Right renal pelvis (tissue), 4 donors: Measurements from ENCODE around the gene BRCA2. TPM values are rescaled to one million over a fixed set of nuclear protein-coding genes. Genes with fewer than 3 reads are reported as not detected.
"Not testable (repeated sequence)": the region's sequence is repeated elsewhere in the genome, so short reads cannot be mapped to it uniquely, and the experiment has no call there.

Experiments
- DNase-seq, 4 donors: peaks; one replicate each; pipeline ENCODE4 v3.0.0-alpha.2; 2013; ENCODE audit warnings: low read depth in 4 of 4, low spot score in 3 of 4, missing footprints in 1 of 4
- polyA plus RNA-seq, 4 donors: library from polyadenylated mRNA; unstranded; fragments of 120-200 nt; gene quantifications; one replicate each; pipeline ENCODE4 v1.2.1, GENCODE V29; 2013; ENCODE audit not compliant: insufficient read length in 4 of 4

BRCA2 gene
- polyA plus RNA-seq, 4 donors: 5.9 to 7.4 (median 6.2) TPM

DNA sequence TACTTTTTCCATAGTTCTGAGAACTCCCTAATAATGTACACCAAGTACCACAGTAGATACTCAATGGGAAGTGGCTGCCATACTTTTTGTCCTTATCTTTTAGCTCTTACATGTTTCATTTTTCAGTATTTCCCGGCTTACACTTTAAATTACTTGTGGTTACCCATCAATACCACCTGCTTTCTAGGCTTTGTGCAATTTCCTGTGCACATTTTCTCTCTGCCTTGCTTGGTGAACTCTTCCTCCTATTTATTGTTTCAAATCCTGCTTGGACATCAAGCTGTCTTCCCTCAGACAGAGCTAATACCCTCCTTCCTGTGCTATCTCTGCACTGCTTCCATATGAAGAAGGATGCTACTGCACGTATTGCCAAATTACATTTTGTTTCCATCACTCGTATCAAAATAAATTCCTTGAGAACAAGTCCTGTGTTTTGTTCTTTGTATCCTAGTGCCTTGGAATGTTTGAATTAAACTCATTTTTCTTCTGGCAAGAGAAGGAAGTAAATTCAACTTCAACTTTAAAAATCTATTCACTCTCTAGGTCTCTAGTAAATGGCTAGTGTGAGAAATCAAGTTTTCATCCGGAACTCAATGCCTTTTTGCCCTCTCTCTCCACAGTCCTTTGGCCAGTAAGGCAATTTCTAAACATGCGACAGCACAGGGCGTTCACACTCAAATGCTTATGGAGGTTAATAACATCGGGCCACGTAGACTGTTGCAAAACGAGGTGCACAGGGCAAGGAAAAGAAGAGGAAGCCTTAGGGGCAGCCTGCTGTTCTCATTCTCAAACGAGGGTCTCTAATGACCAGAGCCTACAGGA is 5.8 kb upstream of the BRCA2 start:
- DNase-seq: no peak

DNA sequence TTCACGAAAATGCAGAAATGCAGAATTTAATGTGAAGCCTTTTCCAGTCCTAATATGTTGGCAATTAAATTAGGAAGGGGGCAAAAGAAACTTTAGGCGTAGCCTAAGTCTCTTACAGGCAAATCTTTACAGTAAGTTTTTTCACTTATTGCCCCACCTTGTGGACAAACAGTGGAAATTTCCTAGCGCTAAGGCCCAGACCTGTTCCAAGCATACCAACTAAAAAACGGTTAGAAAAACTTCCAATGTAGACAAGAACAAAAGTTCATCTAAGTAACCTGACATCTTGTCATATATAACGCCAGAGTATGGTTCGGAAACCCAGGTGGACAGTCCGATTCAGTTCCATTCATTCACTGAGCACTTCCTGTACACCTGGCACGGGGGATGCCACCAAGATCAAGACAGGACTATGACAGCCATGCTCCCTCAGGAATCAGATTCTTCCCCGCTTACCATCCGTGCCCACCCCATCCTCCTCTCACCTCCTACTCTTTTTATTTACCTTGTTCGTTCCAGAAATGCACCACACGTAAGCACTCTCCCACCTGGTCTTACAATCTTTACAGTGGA is 5.1 kb upstream of the BRCA2 start:
- peak in 3 of 4 donors; percentile 37 to 47 (median 45) for DNase-seq

DNA sequence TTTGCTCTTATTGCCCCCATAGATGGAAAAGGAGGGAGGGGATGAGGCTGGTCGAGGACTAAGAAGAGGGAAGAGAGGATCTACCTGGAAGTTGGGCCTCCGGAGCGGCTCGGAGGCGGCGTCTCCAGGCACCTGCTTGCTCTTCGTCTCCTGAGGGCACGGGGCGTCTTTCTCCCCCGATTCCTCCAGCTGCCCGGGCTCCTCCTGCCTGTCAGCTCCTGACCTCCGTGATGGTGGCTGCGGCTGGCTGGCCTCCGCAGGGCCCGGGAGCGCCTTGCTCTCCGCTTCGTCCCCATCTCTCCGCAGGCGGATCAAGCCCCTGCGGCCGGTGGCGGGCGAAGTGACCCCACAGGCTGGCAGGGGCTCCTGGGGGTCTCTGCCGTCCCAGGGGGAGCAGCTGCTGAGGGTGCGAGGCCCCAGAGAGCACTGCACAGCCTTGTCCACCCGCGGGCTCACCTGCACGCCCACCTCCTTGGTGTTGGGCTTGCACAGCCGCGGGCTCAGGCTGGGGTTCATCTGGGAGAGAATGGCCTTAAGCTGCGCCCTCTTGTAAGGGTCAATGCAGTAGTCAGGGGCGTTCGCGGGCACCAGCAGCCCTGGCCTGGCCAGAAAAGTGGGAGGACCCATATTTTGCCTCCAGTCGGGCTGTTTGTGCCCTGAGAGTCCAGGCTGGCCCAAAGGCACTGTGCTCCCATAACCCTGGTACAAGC is 4.0 kb upstream of the BRCA2 start:
- DNase-seq: no peak

DNA sequence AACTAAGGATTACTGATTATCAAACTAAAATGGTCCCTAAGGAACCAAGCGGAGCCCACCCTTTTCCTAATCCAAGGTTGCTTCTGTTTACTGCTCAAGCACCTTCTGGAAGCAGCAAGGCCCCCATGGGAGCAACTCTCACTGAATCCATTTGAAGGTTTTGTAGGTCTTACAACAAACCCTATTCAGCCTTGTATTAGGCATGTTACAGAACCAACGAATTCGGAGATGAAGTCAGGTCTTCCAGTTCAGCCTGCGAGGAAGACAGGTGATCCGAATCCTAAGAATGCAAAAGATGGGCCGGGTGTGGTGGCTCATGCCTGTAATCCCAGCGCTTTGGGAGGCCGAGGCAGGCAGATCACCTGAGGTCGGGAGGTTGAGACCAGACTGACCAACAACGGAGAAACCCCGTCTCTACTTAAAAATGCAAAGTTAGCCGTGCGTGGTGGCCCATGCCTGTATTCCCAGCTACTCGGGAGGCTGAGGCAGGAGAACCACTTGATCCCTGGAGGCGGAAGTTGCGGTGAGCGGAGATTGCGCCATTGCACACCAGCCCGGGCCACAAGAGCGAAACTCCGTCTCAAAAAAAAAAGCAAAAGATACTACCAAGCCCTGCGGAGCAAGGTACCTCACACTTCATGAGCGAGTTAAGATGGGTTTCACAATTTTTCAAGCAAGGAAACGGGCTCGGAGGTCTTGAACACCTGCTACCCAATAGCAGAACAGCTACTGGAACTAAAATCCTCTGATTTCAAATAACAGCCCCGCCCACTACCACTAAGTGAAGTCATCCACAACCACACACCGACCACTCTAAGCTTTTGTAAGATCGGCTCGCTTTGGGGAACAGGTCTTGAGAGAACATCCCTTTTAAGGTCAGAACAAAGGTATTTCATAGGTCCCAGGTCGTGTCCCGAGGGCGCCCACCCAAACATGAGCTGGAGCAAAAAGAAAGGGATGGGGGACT is 754 bp upstream of the BRCA2 start:
- DNase-seq: peak in 2 of 4 donors; percentile 40 to 49

DNA sequence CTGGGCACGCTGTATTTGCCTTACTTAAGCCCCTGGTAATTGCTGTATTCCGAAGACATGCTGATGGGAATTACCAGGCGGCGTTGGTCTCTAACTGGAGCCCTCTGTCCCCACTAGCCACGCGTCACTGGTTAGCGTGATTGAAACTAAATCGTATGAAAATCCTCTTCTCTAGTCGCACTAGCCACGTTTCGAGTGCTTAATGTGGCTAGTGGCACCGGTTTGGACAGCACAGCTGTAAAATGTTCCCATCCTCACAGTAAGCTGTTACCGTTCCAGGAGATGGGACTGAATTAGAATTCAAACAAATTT is 676 bp downstream of the BRCA2 start:
- DNase-seq: peak in 1 of 4 donors; percentile 26

DNA sequence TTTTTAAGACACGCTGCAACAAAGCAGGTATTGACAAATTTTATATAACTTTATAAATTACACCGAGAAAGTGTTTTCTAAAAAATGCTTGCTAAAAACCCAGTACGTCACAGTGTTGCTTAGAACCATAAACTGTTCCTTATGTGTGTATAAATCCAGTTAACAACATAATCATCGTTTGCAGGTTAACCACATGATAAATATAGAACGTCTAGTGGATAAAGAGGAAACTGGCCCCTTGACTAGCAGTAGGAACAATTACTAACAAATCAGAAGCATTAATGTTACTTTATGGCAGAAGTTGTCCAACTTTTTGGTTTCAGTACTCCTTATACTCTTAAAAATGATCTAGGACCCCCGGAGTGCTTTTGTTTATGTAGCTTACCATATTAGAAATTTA is 1.2 kb downstream of the BRCA2 start:
- DNase-seq: no peak

DNA sequence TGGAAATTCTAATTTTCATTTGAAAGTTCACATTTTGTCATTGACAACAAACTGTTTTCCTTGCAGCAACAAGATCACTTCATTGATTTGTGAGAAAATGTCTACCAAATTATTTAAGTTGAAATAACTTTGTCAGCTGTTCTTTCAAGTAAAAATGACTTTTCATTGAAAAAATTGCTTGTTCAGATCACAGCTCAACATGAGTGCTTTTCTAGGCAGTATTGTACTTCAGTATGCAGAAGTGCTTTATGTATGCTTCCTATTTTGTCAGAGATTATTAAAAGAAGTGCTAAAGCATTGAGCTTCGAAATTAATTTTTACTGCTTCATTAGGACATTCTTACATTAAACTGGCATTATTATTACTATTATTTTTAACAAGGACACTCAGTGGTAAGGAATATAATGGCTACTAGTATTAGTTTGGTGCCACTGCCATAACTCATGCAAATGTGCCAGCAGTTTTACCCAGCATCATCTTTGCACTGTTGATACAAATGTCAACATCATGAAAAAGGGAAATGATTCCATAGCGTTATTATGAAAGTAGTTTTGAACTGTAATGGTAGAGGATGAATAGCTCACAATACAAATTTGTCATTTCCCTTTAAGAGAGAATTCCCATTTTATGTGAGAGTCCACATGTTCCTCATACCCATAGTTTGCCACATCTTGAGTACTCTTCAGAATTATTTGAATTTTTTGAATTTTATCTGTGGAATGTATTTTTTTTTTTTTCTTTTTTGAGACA is 2.6 kb downstream of the BRCA2 start:
- DNase-seq: no peak

DNA sequence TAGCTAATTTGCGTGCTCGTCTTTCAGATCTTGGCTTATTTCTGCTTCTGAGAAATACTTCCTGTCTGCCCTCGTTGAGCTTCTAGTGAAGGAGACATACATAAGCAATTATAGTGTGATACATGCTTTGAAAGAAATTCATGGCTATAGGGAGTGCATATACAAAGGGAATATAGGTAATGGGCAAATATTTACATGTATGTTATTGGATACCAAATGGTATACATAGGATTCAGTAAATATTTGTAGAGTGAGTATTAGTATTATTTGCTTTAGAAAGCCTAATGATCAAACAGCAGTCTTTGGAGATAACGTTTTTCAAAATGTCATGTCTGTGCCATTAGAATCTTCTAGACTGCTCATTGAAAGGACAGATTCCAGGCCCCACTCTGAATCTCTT is 5.2 kb downstream of the BRCA2 start:
- no peak for DNase-seq

DNA sequence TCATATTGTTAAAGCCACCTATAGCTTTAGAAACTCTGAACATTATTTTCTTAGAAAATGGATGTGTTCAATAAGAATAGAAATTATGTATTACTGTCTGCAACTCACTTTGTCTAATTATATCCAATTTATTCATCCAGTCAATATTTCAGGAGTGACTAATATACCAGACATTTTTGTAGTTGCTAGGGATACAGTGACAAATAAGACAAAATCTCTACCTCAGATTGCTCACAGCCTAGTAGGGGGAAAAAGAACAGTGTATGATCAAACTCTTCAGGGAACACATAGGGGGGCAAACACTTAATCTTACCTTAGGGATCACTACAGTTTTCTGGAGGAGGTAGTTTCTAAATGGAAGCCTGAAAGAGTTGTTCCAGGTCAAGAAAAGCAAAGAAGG is 8.6 kb downstream of the BRCA2 start:
- no peak for DNase-seq

DNA sequence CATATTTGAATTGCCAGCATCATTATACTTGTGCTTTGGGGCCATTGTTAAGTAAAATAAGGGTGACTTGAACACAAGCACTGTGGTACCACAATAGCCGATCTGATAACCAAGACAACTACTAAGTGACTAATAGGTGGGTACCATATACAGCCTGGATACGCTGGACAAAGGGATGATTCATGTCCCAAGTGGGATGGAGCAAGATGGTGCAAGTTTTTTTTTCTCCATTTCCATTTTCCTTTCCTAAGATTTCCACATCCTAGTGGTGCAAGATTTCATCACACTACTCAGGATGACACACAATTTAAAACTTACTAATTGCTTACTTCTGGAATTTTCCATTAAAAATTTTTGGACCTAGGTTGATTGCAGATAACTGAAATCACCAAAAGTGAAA is 15.1 kb downstream of the BRCA2 start:
- no peak for DNase-seq

DNA sequence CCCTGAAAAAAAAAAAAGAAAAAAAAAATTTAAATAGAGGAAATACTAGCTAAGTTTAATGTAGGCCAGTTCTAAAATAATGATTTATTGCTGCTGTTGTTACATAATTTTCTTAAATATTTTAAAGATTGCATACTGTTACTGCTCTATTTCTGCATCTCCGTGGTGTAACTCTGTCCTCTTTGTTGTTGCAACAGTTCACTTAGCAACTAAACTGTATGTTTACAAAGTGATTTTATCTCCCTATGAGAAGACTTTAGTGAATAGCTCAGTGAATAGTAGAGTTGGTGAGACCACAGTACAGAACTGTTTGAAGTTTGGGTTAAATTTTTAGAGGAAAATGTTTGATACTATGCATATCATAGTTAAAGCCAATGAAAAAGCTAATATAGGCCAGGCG is 19.4 kb downstream of the BRCA2 start:
- no peak for DNase-seq

DNA sequence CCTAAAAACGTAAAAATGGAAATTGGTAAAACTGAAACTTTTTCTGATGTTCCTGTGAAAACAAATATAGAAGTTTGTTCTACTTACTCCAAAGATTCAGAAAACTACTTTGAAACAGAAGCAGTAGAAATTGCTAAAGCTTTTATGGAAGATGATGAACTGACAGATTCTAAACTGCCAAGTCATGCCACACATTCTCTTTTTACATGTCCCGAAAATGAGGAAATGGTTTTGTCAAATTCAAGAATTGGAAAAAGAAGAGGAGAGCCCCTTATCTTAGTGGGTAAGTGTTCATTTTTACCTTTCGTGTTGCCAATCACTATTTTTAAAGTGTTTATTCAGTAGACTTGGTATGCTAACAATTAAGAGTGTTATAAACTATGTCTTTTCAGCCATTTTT is 25.6 kb downstream of the BRCA2 start:
- DNase-seq: no peak

DNA sequence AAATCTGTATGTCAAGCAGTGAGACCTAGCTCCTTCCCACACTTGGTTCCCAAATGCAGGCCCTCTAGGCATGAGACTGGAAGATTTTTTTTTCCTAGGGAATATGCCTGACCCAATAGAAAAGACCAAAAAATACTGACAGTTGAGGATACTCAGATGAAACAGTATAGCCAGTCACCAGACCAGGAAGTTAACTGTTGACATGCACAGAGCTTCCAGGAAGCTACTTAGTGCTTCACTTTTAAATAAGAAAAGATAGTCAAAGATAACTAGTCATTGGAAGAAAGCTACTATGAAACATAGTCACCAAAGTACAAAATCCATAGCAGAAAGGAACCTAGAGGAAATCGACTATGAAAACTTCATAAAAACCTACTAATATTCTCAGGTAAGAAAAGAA is 32.3 kb downstream of the BRCA2 start:
- no peak for DNase-seq

DNA sequence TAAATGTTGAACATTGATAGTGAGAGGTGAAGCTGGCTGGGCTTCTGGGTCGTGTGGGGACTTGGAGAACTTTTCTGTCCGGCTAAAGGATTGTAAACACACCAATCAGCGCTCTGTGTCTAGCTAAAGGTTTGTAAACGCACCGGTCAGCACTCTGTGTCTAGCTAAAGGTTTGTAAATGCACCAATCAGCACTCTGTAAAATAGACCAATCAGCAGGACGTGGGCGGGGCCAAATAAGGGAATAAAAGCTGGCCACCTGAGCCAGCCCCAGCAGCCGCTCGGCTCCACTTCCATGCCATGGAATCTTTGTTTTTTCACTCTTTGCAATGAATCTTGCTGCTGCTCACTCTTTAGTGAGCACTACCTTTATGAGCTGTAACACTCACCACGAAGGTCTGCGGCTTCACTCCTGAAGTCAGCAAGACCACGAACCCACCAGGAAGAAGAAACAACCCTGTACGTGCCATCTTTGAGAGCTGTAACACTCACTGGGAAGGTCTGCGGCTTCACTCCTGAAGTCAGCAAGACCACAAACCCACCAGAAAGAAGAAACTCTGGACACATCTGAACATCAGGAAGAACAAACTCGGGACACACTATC is 35.6 kb downstream of the BRCA2 start:
- DNase-seq: not testable (repeated sequence)

DNA sequence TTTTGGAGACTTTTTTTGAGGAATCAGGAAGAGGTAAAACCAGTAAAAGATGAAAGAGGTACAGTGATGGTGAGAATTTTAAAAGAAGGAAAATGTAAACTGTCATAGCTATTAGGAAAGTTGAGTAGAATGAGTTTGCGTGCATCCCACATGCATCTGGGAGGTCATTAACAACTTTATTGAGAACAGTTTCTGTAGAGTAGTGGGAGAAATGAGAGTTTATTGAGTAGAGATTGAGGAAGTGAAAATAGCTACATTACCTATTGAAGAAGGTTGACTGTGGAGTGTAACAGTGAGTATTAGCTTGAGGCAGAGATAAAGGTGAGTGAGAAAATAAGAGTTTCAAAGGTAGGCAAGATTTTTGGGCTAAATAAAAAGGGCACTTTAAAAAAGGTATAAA is 38.7 kb downstream of the BRCA2 start:
- no peak for DNase-seq

DNA sequence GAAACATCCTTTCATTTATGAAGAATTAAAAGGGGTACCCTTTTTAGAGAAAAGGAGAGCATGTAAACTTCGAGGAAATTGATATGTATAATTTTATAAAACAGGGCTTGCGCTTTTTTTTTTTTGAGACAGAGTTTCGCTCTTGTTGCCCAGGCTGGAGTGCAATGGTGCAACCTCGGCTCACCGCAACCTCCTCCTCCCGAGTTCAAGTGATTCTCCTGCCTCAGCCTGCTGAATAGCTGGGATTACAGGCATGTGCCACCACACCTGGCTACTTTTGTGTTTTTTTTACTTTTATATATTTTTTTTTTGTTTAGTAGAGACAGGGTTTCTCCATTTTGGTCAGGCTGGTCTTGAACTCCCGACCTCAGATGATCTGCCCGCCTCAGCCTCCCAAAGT is 40.6 kb downstream of the BRCA2 start:
- not testable (repeated sequence) for DNase-seq

DNA sequence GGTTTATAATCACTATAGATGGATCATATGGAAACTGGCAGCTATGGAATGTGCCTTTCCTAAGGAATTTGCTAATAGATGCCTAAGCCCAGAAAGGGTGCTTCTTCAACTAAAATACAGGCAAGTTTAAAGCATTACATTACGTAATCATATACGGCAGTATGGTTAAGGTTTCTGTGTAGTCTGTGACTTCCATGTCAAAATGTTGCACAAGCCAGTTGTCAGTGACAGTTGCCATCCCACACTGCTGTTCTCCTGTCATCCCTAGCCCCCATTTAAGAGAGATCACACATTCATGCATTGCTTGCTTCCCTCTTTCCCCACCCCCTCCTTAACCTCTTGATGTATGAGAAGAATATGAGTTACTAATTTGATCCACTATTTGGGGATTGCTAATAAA is 47.3 kb downstream of the BRCA2 start:
- no peak for DNase-seq

DNA sequence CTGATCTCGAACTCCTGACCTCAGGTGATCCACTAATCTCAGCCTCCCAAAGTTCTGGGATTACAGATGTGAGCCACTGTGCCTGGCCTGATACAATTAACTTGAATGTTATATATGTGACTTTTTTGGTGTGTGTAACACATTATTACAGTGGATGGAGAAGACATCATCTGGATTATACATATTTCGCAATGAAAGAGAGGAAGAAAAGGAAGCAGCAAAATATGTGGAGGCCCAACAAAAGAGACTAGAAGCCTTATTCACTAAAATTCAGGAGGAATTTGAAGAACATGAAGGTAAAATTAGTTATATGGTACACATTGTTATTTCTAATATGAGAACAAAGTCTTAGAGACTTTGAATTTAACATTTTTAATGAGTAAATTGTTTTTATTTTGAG is 55.5 kb downstream of the BRCA2 start:
- DNase-seq: no peak

DNA sequence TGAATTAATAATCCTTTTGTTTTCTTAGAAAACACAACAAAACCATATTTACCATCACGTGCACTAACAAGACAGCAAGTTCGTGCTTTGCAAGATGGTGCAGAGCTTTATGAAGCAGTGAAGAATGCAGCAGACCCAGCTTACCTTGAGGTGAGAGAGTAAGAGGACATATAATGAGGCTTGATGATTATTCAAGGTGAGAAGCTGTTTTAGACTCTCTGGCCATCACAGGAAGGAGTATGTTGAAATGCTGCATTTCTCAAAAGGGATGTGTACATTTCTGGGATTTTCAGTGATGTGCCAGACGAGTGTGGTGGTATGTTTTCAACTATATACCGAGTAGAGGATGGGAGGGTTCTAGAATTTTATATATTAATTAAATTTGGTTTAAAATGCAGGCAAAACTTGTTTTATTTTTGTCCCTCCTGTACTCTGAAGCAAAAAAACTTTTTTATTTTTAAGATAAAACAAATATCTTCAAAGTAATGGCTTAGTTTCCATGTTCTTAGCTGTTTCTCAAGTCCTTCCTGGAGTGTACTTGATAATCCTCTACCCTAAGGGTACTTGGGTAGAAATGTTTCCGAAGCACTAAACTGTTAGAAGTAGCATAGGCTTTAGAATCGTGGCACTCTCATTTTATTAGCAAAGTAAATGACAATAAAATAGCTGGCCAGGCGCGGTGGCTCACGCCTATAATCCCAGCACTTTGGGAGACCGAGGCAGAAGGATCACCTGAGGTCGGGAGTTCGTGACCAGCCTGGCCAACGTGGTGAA is 61.5 kb downstream of the BRCA2 start:
- DNase-seq: no peak
